ENCODE results near the gene FALEC.
"Not testable (repeated sequence)": the region's sequence is repeated elsewhere in the genome, so short reads cannot be mapped to it uniquely, and the experiment has no call there.

Gene FALEC

DNA sequence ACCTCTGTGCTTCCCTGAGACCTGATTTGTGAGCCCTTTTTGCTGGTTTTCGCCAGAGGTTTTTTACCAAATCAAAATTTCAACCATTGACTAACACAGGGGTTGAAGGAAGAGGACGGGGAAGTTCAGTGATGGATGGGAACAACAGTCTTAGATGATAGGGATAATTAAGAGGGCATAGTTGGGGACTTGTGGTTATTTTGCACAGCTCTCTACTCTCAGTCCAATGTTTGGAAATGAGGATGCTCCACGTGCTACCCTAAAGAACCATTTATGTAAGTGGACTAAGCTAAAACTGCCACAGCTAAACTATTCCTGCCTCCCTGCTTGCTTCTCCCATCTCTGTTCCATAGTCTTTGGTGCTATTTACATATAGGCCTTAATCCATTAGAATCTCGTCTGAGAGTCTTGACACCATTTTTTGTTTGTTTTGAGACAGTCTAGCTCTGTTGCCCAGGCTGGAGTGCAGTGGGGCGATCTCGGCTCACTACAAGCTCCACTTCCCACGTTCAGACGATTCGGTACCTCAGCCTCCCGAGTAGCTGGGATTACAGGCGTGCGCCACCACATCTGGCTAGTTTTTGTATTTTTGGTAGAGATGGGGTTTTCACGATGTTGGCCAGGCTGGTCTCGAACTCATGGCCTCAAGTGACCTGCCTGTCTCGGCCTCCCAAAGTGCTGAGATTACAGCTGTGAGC lies 64.5 kb downstream of the FALEC start:
- H3K36me3 ChIP-seq = peaks cover 35 to 40% (median 38%) of the 10 kb centered on the region in 11 experiments
- H3K9me3 ChIP-seq (replicated peaks in 1 of 11) = no peaks in the 10 kb centered on the region; a peak in 3 of 22 replicates
- TF ChIP-seq Cebpa-rat (IDR thresholded peaks at IDR 0.05) = no peak
- H3K4me2 ChIP-seq = peak overlapping the region; percentile 70 to 99 (median 83)
- peak overlapping the region; percentile 97 to 100 (median 99) for H3K27ac ChIP-seq
- peaks cover 41 to 43% (median 43%) of the 10 kb centered on the region in 11 experiments for H4K20me1 ChIP-seq
- peak overlapping the region; percentile 95 to 100 (median 99) for H3K9ac ChIP-seq
- H3K27me3 ChIP-seq = no peaks in the 10 kb centered on the region
- peak overlapping the region; percentile 48 to 100 (median 98) for H3K4me3 ChIP-seq
- peaks cover 32 to 43% (median 39%) of the 10 kb centered on the region in 10 experiments for H3K4me1 ChIP-seq

DNA sequence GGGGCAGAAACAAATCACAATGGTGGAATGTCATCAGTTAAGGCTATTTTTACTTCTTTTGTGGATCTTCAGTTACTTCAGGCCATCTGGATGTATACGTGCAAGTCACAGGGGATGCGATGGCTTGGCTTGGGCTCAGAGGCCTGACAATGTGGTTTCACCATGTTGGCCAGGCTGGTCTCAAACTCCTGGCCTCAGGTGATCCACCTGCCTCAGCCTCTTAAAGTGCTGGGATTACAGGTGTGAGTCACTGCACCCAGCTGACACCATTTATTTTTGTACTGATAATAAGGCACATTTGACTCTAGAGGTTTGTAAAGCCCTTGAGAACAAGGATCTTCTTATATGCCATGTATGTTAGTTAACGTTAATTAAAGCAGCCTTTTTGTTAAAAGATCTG lies 65.4 kb downstream of the FALEC start:
- H3K27me3 ChIP-seq; H3K9ac ChIP-seq; H3K9me3 ChIP-seq (replicated peaks in 1 of 11); H3K4me3 ChIP-seq: not testable (repeated sequence)
- H3K4me1 ChIP-seq = peaks cover 23 to 34% (median 30%) of the 10 kb centered on the region in 10 experiments
- H3K36me3 ChIP-seq = peaks cover 26 to 31% (median 30%) of the 10 kb centered on the region in 11 experiments
- peak overlapping the region in 1 of 11 experiments; percentile 37; a peak in 1 of 22 replicates for H3K27ac ChIP-seq
- peak overlapping the region in 4 of 11 experiments; percentile 9 to 77 (median 62); a peak in 7 of 22 replicates for H3K4me2 ChIP-seq
- peaks cover 32 to 34% (median 34%) of the 10 kb centered on the region in 11 experiments for H4K20me1 ChIP-seq

DNA sequence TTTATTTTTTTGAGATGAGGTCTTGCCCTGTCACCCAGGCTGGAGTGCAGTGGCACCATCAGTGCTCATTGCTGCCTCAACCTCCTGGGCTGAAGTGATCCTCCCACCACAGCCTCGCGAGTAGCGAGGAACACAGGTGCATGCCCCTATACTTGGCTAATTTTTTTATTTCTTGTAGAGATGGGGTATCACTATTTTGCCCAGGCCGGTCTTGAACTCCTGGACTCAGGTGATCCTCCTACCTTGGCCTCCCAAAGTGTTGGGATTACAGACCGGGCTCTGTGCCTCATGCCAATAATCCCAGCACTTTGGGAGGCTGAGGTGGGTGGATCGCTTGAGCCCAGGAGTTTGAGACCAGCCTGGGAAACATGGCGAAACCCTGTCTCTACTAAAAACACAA lies 65.9 kb downstream of the FALEC start:
- H3K9ac ChIP-seq; H3K27me3 ChIP-seq; H3K4me3 ChIP-seq; H3K9me3 ChIP-seq (replicated peaks in 1 of 11): not testable (repeated sequence)
- Histone ChIP-seq H3K4me2 (peak overlapping the region in 5 of 11 experiments; percentile 21 to 77 (median 62); a peak in 7 of 22 replicates), H4K20me1 (peaks cover 28 to 30% (median 29%) of the 10 kb centered on the region in 11 experiments), H3K4me1 (peaks cover 18 to 32% (median 27%) of the 10 kb centered on the region in 10 experiments), H3K27ac (peak overlapping the region in 1 of 11 experiments; percentile 37; a peak in 1 of 22 replicates), H3K36me3 (peaks cover 22 to 27% (median 25%) of the 10 kb centered on the region in 11 experiments)

- Histone ChIP-seq H3K27ac (peak overlapping the region in 4 of 11 experiments; percentile 20 to 59 (median 36); a peak in 3 of 22 replicates), H3K9ac (peak overlapping the region in 1 of 11 experiments; percentile 27; a peak in 1 of 22 replicates), H3K4me1 (peaks cover 17 to 32% (median 25%) of the 10 kb centered on the region in 10 experiments), H3K4me2 (peak overlapping the region in 5 of 11 experiments; percentile 22 to 77 (median 62); a peak in 8 of 22 replicates), H3K36me3 (peaks cover 16 to 21% (median 20%) of the 10 kb centered on the region in 11 experiments), H4K20me1 (peaks cover 22 to 24% (median 24%) of the 10 kb centered on the region in 11 experiments)
- not testable (repeated sequence) for H3K4me3 ChIP-seq; H3K27me3 ChIP-seq; H3K9me3 ChIP-seq (replicated peaks in 1 of 11)
Measured at GRCh38 chr1:150581962-150582361, 66.4 kb downstream of the FALEC start.

- no peak overlapping the region for H3K4me3 ChIP-seq
- H4K20me1 ChIP-seq = peaks cover 18 to 20% (median 20%) of the 10 kb centered on the region in 11 experiments
- no peaks in the 10 kb centered on the region; a peak in 3 of 22 replicates for H3K9me3 ChIP-seq (replicated peaks in 1 of 11)
- no peak for TF ChIP-seq Cebpa-rat (IDR thresholded peaks at IDR 0.05)
- peak overlapping the region in 4 of 11 experiments; percentile 20 to 59 (median 36); a peak in 5 of 22 replicates for H3K27ac ChIP-seq
- peak overlapping the region in 7 of 11 experiments; percentile 16 to 77 (median 58); a peak in 10 of 22 replicates for H3K4me2 ChIP-seq
- H3K9ac ChIP-seq = peak overlapping the region in 1 of 11 experiments; percentile 27; a peak in 1 of 22 replicates
- peaks cover 17 to 32% (median 25%) of the 10 kb centered on the region in 10 experiments for H3K4me1 ChIP-seq
- H3K36me3 ChIP-seq = peaks cover 12 to 17% (median 15%) of the 10 kb centered on the region in 11 experiments
- no peaks in the 10 kb centered on the region for H3K27me3 ChIP-seq
Measured at GRCh38 chr1:150582371-150582770, 66.8 kb downstream of the FALEC start.
